Ovary (tissue), 3 donors: ENCODE results near the gene FGD5.

Experiments
- CTCF ChIP-seq, 3 donors: fragments of 450-650 bp in 2 of 3; fragments of 200-600 bp in 1 of 3; IDR thresholded peaks; one replicate each; pipeline versions ENCODE4 v1.5.1 to v1.8.0; 2016 to 2022; ENCODE audit warnings: antibody characterized with exemption in 3 of 3, mild to moderate bottlenecking in 1 of 3
- POLR2A ChIP-seq: fragments of 450-650 bp; IDR thresholded peaks from one replicate; pipeline ENCODE4 v1.6.1; 2017; ENCODE audit warnings: antibody characterized with exemption, mild to moderate bottlenecking, moderate library complexity
- donor health status: DM: no; HTN: no; CAD: no.

- TF ChIP-seq CTCF (IDR thresholded peaks at IDR 0.05), result no peak
- TF ChIP-seq POLR2A, result no peak
Measured at GRCh38 chr3:14875411-14876175, 56.8 kb downstream of the FGD5 start.
